ENCODE data around the gene IPCEF1.

GRCh38 chr6:154238831-154239230 lies 117.8 kb downstream of the IPCEF1 start:
- TF ChIP-seq POLR2A (IDR thresholded peaks at IDR 0.05) (no peak), CTCF (IDR thresholded peaks at IDR 0.05) (no peak)
